H9 (cell line): ENCODE results near the gene ADIRF. TPM values are rescaled to one million over a fixed set of nuclear protein-coding genes. Genes with fewer than 3 reads are reported as not detected.
"Not testable (repeated sequence)": the region's sequence is repeated elsewhere in the genome, so short reads cannot be mapped to it uniquely, and the experiment has no call there.

Experiments
- DNase-seq: peaks from one replicate; pipeline ENCODE4 v3.0.0-alpha.2; 2017
- H2AFZ ChIP-seq: one replicate; pipeline ENCODE4 v1.6.1; 2013; ENCODE audit warnings: mild to moderate bottlenecking, low read length, control low read depth, moderate library complexity
- H2AK5ac ChIP-seq: 2 replicates; pipeline ENCODE4 v1.6.1; 2013; ENCODE audit warnings: low read length, control low read depth, mixed read lengths; ENCODE audit not compliant: insufficient read length
- H2BK120ac ChIP-seq: one replicate; pipeline ENCODE4 v1.6.1; 2013; ENCODE audit warnings: low read depth, mild to moderate bottlenecking, low read length, control low read depth, inconsistent platforms; ENCODE audit not compliant: poor library complexity, severe bottlenecking
- H2BK12ac ChIP-seq: 2 replicates; pipeline ENCODE4 v1.6.1; 2013; ENCODE audit warnings: low read length, control low read depth, mixed read lengths, low read depth; ENCODE audit not compliant: insufficient read length
- H2BK15ac ChIP-seq: 2 replicates; pipeline ENCODE4 v1.6.1; 2013; ENCODE audit warnings: low read depth, low read length, control low read depth
- H2BK20ac ChIP-seq: one replicate; pipeline ENCODE4 v1.6.1; 2013; ENCODE audit warnings: low read depth, mild to moderate bottlenecking, low read length, control low read depth, inconsistent platforms; ENCODE audit not compliant: poor library complexity, severe bottlenecking
- H2BK5ac ChIP-seq: 2 replicates; pipeline ENCODE4 v1.6.1; 2013; ENCODE audit warnings: low read length, control low read depth, mixed read lengths; ENCODE audit not compliant: insufficient read length
- H3K14ac ChIP-seq: 2 replicates; pipeline ENCODE4 v1.6.1; 2013; ENCODE audit warnings: low read length, control low read depth; ENCODE audit not compliant: insufficient read depth
- H3K18ac ChIP-seq: 2 replicates; pipeline ENCODE4 v1.6.1; 2013; ENCODE audit warnings: low read depth, mild to moderate bottlenecking, mixed read lengths, low read length, control low read depth; ENCODE audit not compliant: insufficient read length
- H3K23ac ChIP-seq: 2 replicates; pipeline ENCODE4 v1.6.1; 2013; ENCODE audit warnings: low read length, control low read depth, mixed read lengths, low read depth; ENCODE audit not compliant: insufficient read length
- H3K23me2 ChIP-seq: 2 replicates; pipeline ENCODE4 v1.6.1; 2013; ENCODE audit warnings: low read depth, mild to moderate bottlenecking, mixed read lengths, low read length, control low read depth; ENCODE audit not compliant: insufficient read length, poor library complexity, severe bottlenecking
- H3K27ac ChIP-seq: 2 replicates; pipeline ENCODE4 v1.5.1; 2013; ENCODE audit warnings: low read length, control low read depth, mixed read lengths, low read depth; ENCODE audit not compliant: insufficient read length
- H3K27me3 ChIP-seq: 2 replicates; pipeline ENCODE4 v1.6.1; 2013; ENCODE audit warnings: low read length, control low read depth, inconsistent platforms; ENCODE audit not compliant: insufficient read depth
- H3K4ac ChIP-seq: 2 replicates; pipeline ENCODE4 v1.6.1; 2013; ENCODE audit warnings: low read depth, mild to moderate bottlenecking, control low read depth, inconsistent platforms, low read length, moderate library complexity
- H3K4me1 ChIP-seq: 2 replicates; pipeline ENCODE4 v1.6.1; 2013; ENCODE audit warnings: low read length, control low read depth, inconsistent platforms; ENCODE audit not compliant: insufficient read depth
- H3K4me2 ChIP-seq: 2 replicates; pipeline ENCODE4 v1.6.1; 2013; ENCODE audit warnings: low read length, control low read depth, mixed read lengths; ENCODE audit not compliant: insufficient read length, insufficient read depth
- H3K56ac ChIP-seq: 2 replicates; pipeline ENCODE4 v1.6.1; 2013; ENCODE audit warnings: low read depth, mild to moderate bottlenecking, mixed read lengths, low read length, control low read depth; ENCODE audit not compliant: insufficient read length
- H3K79me1 ChIP-seq: 2 replicates; pipeline ENCODE4 v1.6.1; 2013; ENCODE audit warnings: low read depth, mild to moderate bottlenecking, moderate library complexity, low read length, control low read depth, inconsistent platforms; ENCODE audit not compliant: insufficient read depth, poor library complexity, severe bottlenecking
- H3K79me2 ChIP-seq: 2 replicates; pipeline ENCODE4 v1.6.1; 2013; ENCODE audit warnings: low read length, control low read depth, inconsistent platforms; ENCODE audit not compliant: insufficient read depth
- H3K9ac ChIP-seq: 2 replicates; pipeline ENCODE4 v1.6.1; 2013; ENCODE audit warnings: low read length, control low read depth, mixed read lengths; ENCODE audit not compliant: insufficient read length; ENCODE audit errors: extremely low read depth
- H3K9me3 ChIP-seq: one replicate; pipeline ENCODE4 v1.6.1; 2013; ENCODE audit warnings: low read depth, low read length, inconsistent platforms; ENCODE audit not compliant: control insufficient read depth
- H3T11ph ChIP-seq: one replicate; pipeline ENCODE4 v1.6.1; 2013; ENCODE audit warnings: mild to moderate bottlenecking, low read length, control low read depth, inconsistent platforms
- H4K20me1 ChIP-seq: one replicate; pipeline ENCODE4 v1.6.1; 2013; ENCODE audit not compliant: control insufficient read depth, insufficient read length, insufficient read depth
- H4K5ac ChIP-seq: 2 replicates; pipeline ENCODE4 v1.6.1; 2013; ENCODE audit warnings: low read depth, mild to moderate bottlenecking, mixed read lengths, low read length, control low read depth; ENCODE audit not compliant: insufficient read length
- H4K8ac ChIP-seq: replicated peaks from 2 replicates; pipeline ENCODE4 v1.6.1; 2013; ENCODE audit warnings: low read length, control low read depth, mixed read lengths, low read depth; ENCODE audit not compliant: insufficient read length
- H4K91ac ChIP-seq: 2 replicates; pipeline ENCODE4 v1.6.1; 2013; ENCODE audit warnings: low read depth, mild to moderate bottlenecking, moderate library complexity, mixed read lengths, low read length, control low read depth; ENCODE audit not compliant: insufficient read length
- H3K27ac Mint-ChIP-seq, 3 experiments: 2 replicates in 2 of 3; 3 replicates in 1 of 3; pipeline ENCODE4 v1.8.0; 2020 to 2021; ENCODE audit warnings: mixed read lengths in 3 of 3, mild to moderate bottlenecking in 1 of 3, moderate library complexity in 1 of 3
- H3K27me3 Mint-ChIP-seq: 2 replicates; pipeline ENCODE4 v1.8.0; 2021; ENCODE audit warnings: low read depth, mild to moderate bottlenecking, moderate library complexity, mixed read lengths
- H3K36me3 Mint-ChIP-seq, 3 experiments: 2 replicates in 2 of 3; 3 replicates in 1 of 3; pipeline ENCODE4 v1.8.0; 2020 to 2021; ENCODE audit warnings: low read depth in 3 of 3, mixed read lengths in 3 of 3; ENCODE audit not compliant: insufficient read depth in 1 of 3
- H3K4me1 Mint-ChIP-seq, 2 experiments: 2 replicates each; pipeline ENCODE4 v1.8.0; 2020; ENCODE audit warnings: mixed read lengths in 2 of 2
- H3K4me3 Mint-ChIP-seq, 2 experiments: 2 replicates in 1 of 2; 3 replicates in 1 of 2; pipeline ENCODE4 v1.8.0; 2020 to 2021; ENCODE audit warnings: mild to moderate bottlenecking in 2 of 2, mixed read lengths in 2 of 2, moderate library complexity in 1 of 2
- H3K9me3 Mint-ChIP-seq, 2 experiments: 2 replicates in 1 of 2; 3 replicates in 1 of 2; pipeline ENCODE4 v1.8.0; 2020; ENCODE audit warnings: mild to moderate bottlenecking in 2 of 2, mixed read lengths in 2 of 2, moderate library complexity in 1 of 2
- WGBS: extraction: QIAGEN DNeasy Blood & Tissue Kit; methylation state at CpG from one replicate; pipeline ENCODE4 v1.1.7; 2013; ENCODE audit warnings: missing lambda C conversion rate, low lambda C conversion rate, mixed read lengths; ENCODE audit not compliant: insufficient read length; ENCODE audit errors: extremely low coverage; 5-methylcytosine and 5-hydroxymethylcytosine counted together
- total RNA-seq: library from RNA; stranded (reverse); gene quantifications from 2 replicates; pipeline ENCODE4 v1.2.1, GENCODE V29; 2021

The ADIRF gene
- total RNA-seq, 1 experiment from 2014 or later, result not detected

DNA sequence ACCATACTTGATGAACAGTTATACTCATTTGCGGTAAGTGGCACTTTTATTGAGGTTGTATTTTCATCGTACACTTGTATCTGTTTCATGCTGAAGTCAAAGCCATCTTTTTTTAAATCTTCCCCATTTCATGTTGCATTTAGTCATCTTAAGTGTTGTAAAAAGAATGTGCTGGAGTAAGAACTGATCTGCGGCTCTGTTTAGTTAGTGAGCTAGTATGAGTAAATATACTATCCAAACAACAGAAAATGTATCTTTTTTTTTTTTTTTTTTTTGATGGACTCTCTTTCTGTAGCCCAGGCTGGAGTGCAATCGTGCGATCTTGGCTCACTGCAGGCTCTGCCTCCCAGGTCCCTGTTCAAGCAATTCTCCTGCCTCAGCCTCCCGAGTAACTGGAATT is 39.4 kb downstream of the ADIRF start:
- not testable (repeated sequence) for H3K9me3 Mint-ChIP-seq, H3K9ac ChIP-seq, H3K18ac ChIP-seq, H3K36me3 Mint-ChIP-seq, H3K27me3 ChIP-seq, H3K27ac ChIP-seq, H2BK20ac ChIP-seq, H2BK120ac ChIP-seq, H2BK12ac ChIP-seq, H3K4me1 ChIP-seq, DNase-seq, H3K4ac ChIP-seq, H3K79me2 ChIP-seq, H4K8ac ChIP-seq, H4K20me1 ChIP-seq, H3K79me1 ChIP-seq, H3K27me3 Mint-ChIP-seq, H3K14ac ChIP-seq, H3K4me3 Mint-ChIP-seq, H2AK5ac ChIP-seq, H3K4me2 ChIP-seq, H3K27ac Mint-ChIP-seq, H3K23me2 ChIP-seq, H2AFZ ChIP-seq, H2BK5ac ChIP-seq, H4K5ac ChIP-seq, H4K91ac ChIP-seq, H3T11ph ChIP-seq, H2BK15ac ChIP-seq, H3K9me3 ChIP-seq, H3K56ac ChIP-seq, H3K23ac ChIP-seq, H3K4me1 Mint-ChIP-seq
- WGBS, result no CpG with 5 or more reads among the region's 6 CpGs

DNA sequence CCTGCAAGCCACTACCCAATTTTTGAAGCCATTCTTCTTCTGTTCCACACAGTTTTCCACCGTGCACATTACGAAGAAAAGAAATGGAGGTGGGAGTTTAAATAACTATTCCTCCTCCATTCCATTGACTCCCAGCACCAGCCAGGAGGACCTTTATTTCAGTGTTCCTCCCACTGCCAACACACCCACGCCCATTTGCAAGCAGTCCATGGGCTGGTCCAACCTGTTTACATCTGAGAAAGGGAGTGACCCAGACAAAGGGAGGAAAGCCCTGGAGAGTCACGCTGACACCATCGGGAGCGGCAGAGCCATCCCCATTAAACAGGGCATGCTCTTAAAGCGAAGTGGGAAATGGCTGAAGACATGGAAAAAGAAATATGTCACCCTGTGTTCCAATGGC is 40.0 kb downstream of the ADIRF start:
- not testable (repeated sequence) for H3K9me3 ChIP-seq, H3K4ac ChIP-seq, H4K5ac ChIP-seq, H2BK120ac ChIP-seq, H2BK20ac ChIP-seq, H3K18ac ChIP-seq, H2BK5ac ChIP-seq, H3K27ac ChIP-seq, H2BK15ac ChIP-seq, H3K27ac Mint-ChIP-seq, H2AK5ac ChIP-seq, H4K20me1 ChIP-seq, H3T11ph ChIP-seq, H3K56ac ChIP-seq, H3K23ac ChIP-seq, H3K36me3 Mint-ChIP-seq, H3K9ac ChIP-seq, H3K4me1 ChIP-seq, H4K91ac ChIP-seq, H4K8ac ChIP-seq, H3K23me2 ChIP-seq, H3K79me2 ChIP-seq, H3K79me1 ChIP-seq, H3K9me3 Mint-ChIP-seq, H3K27me3 ChIP-seq, H3K27me3 Mint-ChIP-seq, H2AFZ ChIP-seq, H3K14ac ChIP-seq, H2BK12ac ChIP-seq, H3K4me1 Mint-ChIP-seq, DNase-seq, H3K4me3 Mint-ChIP-seq, H3K4me2 ChIP-seq
- no CpG with 5 or more reads among the region's 7 CpGs for WGBS
